ENCODE results near the gene FAM3B. TPM values are rescaled to one million over a fixed set of nuclear protein-coding genes. Genes with fewer than 3 reads are reported as not detected.

The FAM3B gene
- total RNA-seq, 1 donor from 2014 or later: 4.5 TPM

DNA sequence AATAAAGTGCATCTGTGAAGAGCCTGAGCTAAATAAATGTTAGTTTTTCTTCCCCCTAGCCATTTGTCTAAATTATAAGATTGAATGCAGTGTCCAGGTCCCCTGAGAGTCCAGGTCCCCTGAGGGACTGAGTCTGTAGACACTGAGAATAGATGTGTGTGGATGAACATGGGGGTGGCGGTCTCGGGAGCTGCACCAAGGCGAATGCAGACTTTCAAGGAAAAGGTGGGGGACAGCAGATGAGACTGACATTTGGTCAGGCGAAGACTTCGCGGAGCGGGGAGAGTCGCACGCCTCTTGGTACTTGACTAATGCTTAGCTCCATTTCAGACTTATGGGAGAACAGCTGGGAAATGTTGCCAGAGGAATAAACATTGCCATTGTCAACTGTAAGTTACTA lies 27.5 kb downstream of the FAM3B start:
- no peaks in the 10 kb centered on the region for H3K27me3 ChIP-seq (ENCODE audit: control insufficient read depth, insufficient read depth, low read length)
- DNase-seq (ENCODE audit: low read depth): no peak
- TF ChIP-seq, protein P1, sequence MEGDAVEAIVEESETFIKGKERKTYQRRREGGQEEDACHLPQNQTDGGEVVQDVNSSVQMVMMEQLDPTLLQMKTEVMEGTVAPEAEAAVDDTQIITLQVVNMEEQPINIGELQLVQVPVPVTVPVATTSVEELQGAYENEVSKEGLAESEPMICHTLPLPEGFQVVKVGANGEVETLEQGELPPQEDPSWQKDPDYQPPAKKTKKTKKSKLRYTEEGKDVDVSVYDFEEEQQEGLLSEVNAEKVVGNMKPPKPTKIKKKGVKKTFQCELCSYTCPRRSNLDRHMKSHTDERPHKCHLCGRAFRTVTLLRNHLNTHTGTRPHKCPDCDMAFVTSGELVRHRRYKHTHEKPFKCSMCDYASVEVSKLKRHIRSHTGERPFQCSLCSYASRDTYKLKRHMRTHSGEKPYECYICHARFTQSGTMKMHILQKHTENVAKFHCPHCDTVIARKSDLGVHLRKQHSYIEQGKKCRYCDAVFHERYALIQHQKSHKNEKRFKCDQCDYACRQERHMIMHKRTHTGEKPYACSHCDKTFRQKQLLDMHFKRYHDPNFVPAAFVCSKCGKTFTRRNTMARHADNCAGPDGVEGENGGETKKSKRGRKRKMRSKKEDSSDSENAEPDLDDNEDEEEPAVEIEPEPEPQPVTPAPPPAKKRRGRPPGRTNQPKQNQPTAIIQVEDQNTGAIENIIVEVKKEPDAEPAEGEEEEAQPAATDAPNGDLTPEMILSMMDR (IDR thresholded peaks at IDR 0.05; ENCODE audit: insufficient read depth, low read length, poor library complexity, severe bottlenecking): no peak
- no peak overlapping the region for H3K4me3 ChIP-seq (ENCODE audit: low read depth, low read length)
- no peaks in the 10 kb centered on the region for H3K36me3 ChIP-seq (ENCODE audit: control insufficient read depth, insufficient read depth, low read length)

DNA sequence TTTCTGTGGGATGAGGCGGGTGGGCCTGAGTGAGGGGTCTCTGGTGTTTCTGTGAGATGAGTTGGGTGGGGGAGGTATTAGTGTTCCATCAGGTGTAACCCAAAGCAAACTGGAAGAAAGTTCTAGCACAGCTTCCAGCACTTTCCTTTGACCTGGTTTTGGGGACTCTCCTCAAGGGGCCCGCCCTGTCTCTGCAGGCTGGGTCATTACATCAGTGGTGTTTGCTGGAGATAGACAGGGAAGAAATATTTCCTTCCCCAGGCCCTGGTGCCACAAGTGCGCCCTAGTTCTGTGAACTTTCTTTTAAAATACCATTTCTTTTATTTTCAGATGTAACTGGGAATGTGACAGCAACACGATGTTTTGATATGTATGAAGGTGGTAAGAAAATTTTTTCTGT lies 28.8 kb downstream of the FAM3B start:
- peaks cover 5% of the 10 kb centered on the region for H3K27me3 ChIP-seq (ENCODE audit: control insufficient read depth, insufficient read depth, low read length)
- DNase-seq (ENCODE audit: low read depth): no peak
- H3K4me3 ChIP-seq (ENCODE audit: low read depth, low read length): no peak overlapping the region
- TF ChIP-seq, protein P1 (IDR thresholded peaks at IDR 0.05; ENCODE audit: insufficient read depth, low read length, poor library complexity, severe bottlenecking): no peak
- H3K36me3 ChIP-seq (ENCODE audit: control insufficient read depth, insufficient read depth, low read length): no peaks in the 10 kb centered on the region

GRCh38 chr21:41345934-41346685 lies 29.5 kb downstream of the FAM3B start:
- no peak overlapping the region for H3K4me3 ChIP-seq (ENCODE audit: low read depth, low read length)
- no peaks in the 10 kb centered on the region for H3K36me3 ChIP-seq (ENCODE audit: control insufficient read depth, insufficient read depth, low read length)
- peaks cover 5% of the 10 kb centered on the region for H3K27me3 ChIP-seq (ENCODE audit: control insufficient read depth, insufficient read depth, low read length)
- DNase-seq (ENCODE audit: low read depth): no peak
- TF ChIP-seq, protein P1 (IDR thresholded peaks at IDR 0.05; ENCODE audit: insufficient read depth, low read length, poor library complexity, severe bottlenecking): no peak

- TF ChIP-seq, protein P1 (IDR thresholded peaks at IDR 0.05; ENCODE audit: insufficient read depth, low read length, poor library complexity, severe bottlenecking): no peak
- DNase-seq (ENCODE audit: low read depth): no peak
- no peaks in the 10 kb centered on the region for H3K36me3 ChIP-seq (ENCODE audit: control insufficient read depth, insufficient read depth, low read length)
- no peak overlapping the region for H3K4me3 ChIP-seq (ENCODE audit: low read depth, low read length)
- H3K27me3 ChIP-seq (ENCODE audit: control insufficient read depth, insufficient read depth, low read length): peaks cover 5% of the 10 kb centered on the region
These were observed 30.2 kb downstream of the FAM3B start for GRCh38 chr21:41346758-41347157.

DNA sequence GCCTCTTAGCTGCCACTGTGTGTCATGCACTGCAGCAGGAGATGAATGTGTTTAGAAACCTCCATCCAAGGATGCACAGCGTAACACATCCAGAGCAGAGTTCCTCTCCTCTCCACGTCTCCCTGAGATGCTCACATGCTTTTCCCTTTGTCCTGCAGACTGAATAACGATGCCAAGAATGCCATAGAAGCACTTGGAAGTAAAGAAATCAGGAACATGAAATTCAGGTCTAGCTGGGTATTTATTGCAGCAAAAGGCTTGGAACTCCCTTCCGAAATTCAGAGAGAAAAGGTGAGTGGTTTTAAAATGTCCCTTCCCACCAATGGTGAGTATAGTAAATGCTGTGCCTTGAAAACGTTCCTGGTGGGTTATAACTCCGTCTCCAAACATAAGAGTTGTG lies 31.8 kb downstream of the FAM3B start:
- peaks cover 5% of the 10 kb centered on the region for H3K27me3 ChIP-seq (ENCODE audit: control insufficient read depth, insufficient read depth, low read length)
- no peak overlapping the region for H3K4me3 ChIP-seq (ENCODE audit: low read depth, low read length)
- TF ChIP-seq, protein P1 (IDR thresholded peaks at IDR 0.05; ENCODE audit: insufficient read depth, low read length, poor library complexity, severe bottlenecking): no peak
- H3K36me3 ChIP-seq (ENCODE audit: control insufficient read depth, insufficient read depth, low read length): no peaks in the 10 kb centered on the region
- no peak for DNase-seq (ENCODE audit: low read depth)

GRCh38 chr21:41349126-41349525 lies 32.5 kb downstream of the FAM3B start:
- H3K4me3 ChIP-seq (ENCODE audit: low read depth, low read length): no peak overlapping the region
- H3K36me3 ChIP-seq (ENCODE audit: control insufficient read depth, insufficient read depth, low read length): no peaks in the 10 kb centered on the region
- peaks cover 5% of the 10 kb centered on the region for H3K27me3 ChIP-seq (ENCODE audit: control insufficient read depth, insufficient read depth, low read length)
- DNase-seq (ENCODE audit: low read depth): no peak
- TF ChIP-seq, protein P1 (IDR thresholded peaks at IDR 0.05; ENCODE audit: insufficient read depth, low read length, poor library complexity, severe bottlenecking): no peak

All from kidney epithelial cell (primary cell).